M059J (cell line): ENCODE results near the gene SPTLC3. TPM values are rescaled to one million over a fixed set of nuclear protein-coding genes. Genes with fewer than 3 reads are reported as not detected.

Source experiments
- DNase-seq: peaks from one replicate; pipeline ENCODE4 v3.0.0-alpha.2; 2012; ENCODE audit warnings: low read depth
- total RNA-seq: library from RNA; depleted of rRNA; stranded (reverse); fragments of >200 nt; shearing (Covaris generic); gene quantifications from 2 replicates; pipeline ENCODE4 v1.2.3, GENCODE V29; 2014

SPTLC3 gene
- total RNA-seq, 1 experiment from 2014 or later, result 9.2 TPM

DNA sequence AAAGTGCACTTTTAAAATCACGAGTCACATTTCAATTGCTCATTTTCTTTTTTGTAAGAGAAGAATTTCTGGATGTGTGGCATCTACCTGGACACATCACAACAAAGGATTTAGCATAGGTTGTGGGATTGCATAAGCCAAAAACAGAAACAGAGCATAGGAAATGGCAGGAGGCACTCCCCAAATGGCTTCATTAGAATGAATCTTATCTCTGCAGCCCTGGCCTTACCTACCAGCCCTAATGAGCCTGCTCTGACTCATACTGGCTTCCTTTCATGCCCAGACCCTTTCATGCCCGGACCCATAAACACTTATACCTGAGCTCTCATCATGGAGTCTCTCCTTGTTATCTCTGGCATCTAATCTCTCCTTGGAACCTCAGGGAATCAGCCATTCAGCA lies 23.9 kb upstream of the SPTLC3 start:
- peak; percentile 45 for DNase-seq

DNA sequence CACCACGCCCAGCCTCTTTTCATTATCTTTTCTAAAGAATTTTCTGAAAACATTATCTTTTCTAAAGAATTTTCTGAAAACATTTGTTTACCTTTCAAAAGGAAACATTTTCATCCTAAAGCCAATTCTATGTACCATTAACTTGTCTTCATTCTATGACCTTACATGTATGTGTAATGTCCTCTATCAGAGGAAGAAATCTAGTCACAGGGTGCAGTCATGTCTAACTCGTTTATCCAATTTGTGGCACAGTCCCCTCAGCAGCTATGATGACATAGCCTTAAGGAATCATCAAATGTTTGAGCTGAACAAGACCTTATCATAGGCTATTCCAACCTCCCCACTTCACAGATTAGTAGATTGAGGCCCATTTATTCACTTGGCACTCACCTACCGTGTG lies 21.5 kb upstream of the SPTLC3 start:
- no peak for DNase-seq

DNA sequence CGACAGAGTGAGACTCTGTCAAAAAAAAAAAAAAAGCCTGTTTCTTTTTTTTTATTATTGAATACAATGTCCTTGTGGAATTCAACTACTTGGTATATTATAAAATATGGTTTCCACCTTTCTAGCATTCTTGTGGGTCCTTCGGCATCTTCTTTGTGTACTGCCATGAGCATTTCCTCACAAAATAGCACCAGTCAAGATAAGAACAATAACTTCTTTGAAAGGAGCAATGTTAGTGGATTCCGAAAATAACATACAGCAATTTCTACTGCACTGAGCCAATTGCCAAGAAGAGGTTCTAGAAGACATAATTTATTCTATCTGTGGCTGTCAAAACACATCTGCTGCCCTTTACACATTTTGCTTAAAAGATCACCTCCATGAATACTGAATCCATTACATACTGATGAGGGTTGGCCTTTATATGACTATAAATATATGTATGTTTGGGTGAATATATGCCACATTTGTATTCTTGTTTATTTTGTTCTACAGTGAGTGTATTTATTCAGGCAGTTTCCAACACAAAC lies 19.1 kb upstream of the SPTLC3 start:
- no peak for DNase-seq

DNA sequence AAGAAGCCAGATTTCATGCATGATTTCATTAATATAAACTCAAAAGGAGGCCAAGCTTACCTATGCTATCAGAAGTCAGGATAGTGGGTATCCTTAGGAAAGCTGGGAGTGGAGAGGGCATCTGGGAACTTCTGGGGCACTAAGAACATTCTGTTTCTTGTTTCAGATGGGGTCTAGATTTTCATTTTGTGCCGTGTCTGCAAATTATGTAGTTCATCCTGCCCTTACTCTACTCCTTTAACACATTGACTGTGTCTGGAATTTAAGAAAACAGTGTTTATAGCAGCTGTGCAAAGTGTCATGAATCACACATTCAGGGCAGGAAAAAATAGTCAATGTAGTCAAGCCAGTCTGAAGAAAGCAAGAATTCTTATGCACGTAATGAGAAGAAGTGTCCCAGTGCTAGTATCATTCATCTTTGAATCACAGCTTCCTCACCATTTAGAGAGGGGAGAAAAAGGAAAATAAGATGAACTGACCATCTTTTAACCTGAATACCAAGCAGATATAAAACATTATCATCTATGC lies 11.6 kb upstream of the SPTLC3 start:
- DNase-seq, result no peak

DNA sequence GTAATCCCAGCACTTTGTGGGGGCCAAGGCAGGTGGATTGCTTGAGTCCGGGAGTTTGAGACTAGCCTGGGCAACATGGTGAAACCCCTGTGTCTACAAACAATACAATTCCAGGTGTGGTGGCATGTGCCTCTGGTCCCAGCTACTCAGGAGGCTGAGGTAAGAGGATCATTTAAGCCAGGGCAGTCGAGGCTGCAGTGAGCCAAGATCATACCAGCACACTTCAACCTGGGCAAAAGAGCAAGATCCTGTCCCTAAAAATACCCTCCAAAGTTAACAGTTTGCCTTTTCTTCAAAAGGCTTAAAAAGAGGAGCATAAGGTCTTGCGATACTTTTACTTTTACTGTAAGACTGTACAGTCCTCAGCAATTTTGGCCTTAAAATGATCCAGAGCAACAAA lies 10.7 kb upstream of the SPTLC3 start:
- DNase-seq, result no peak

DNA sequence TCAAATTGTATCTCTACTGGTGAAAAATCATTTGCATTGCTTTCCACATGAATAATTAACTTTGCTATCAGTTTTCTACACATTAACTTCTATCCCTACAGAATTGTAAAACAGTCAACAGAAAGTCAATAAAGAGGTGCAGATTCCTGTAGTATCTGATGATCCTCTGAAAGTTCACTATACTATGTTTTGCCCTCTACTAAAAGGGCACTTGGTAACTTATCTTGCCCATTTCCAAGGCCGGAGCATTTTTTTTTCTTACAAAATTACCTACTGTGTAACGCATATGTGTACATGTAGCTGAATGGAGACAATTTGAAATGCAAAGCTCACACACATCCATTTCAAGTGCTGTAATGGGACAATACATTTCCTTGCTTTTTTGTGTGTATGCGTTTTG lies 9.6 kb upstream of the SPTLC3 start:
- no peak for DNase-seq

DNA sequence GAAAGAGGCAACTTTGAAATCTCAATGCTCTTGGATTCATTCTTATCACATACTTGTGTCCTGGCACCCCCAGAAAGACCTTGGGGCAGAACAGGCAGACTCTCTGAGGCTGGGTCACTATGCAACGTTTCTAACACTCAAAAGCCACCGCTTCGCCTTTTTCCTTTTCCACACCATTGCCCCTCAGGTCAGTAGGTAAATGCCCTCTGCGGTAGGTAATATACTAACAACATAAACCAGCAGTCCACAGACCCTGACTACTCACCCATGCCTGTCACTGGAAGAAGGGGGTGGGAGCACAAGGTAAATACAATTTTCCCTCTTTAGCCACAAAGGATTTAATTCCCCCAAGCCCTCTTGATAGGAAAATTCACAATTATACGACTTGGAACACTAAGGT lies 6.5 kb upstream of the SPTLC3 start:
- DNase-seq, result no peak

DNA sequence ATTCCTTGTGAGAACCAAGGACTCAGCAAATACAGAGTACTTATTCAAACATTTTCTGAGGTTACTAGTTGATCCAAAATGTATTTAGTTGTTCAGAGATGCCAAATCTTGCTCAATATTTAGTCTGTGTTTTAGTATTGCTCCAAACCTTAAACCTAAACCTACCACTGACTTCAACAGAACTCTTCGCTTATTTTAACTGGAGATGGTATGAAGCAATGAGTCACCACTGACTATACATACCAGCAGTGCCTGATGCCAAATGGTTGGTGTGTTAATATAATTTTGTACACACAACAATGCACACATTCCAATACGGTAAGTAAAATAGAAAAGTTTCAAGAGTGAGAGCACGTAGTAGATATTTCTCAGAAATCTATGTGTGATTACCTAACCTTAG lies 1.9 kb upstream of the SPTLC3 start:
- peak; percentile 17 for DNase-seq

DNA sequence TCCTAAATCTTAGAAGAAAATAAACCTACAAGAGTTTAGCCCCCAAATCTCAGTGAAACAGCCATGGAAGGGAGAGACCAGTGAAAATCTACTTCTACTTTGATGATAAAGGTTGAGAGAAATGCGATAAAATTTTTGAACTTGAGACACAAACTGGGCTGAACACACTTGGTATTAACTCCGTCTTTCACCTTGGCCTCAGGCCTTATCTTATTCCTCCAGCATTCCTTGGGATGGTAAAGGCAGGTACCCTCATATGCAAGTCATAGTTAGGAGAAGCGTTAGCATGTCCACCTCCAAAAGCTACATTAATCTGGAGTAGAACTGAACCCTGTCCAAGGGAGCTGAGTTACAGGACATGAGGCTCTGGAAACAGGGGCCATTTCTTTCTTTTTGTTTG lies 1.2 kb upstream of the SPTLC3 start:
- no peak for DNase-seq

DNA sequence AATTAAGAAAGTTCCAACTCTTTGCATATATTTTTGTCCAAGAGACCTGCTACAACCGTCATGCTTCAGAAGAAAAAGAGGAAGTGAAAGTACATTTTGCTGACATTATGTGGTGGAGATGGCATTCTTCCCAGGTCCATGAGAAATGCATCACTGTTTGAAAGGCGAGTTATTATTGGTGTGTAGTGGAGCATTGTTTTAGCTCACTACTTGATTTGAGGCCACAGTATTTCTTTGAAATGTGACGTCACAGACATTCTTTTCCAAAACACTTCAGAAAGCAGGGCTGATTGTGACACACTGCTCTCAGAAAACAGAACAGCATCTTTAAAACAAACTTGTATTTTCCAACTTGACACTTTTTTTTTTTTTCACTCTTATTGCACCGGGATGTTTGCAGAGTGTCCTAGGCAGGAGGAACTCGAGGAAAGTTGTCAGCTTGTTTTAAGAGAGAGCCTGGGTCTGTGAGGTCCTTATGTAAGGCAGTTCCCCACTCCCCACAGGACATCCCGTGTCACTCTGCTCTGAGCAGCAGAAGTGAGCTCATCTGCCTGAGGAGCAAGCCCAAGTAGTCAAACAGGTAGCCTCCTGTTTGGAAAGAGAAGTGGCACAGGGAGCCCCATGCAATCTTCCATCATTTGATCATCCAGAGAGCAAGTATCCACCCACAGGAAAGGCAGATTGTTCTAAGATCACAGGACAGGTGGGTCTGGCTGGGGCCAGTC lies 1.1 kb downstream of the SPTLC3 start:
- DNase-seq, result peak; percentile 97

DNA sequence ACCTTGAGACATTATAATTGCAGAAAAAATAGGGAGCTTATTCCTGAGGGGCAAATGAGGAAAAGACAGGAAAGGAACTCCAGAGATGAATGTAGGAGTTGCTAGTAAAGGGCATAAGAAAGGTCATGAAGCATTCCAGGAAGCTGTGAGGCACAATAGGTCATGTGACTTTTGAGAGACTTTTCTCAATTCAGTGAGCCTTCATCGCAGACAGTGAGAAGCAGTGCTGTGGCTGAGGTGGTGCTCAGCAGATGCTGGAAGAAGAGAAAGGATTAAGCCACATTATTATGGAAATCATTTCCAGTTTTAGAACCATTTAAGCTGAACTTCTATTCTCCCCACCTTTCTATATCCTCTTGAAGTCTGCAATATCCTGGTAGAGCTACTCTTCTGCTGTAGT lies 4.1 kb downstream of the SPTLC3 start:
- peak; percentile 17 for DNase-seq

DNA sequence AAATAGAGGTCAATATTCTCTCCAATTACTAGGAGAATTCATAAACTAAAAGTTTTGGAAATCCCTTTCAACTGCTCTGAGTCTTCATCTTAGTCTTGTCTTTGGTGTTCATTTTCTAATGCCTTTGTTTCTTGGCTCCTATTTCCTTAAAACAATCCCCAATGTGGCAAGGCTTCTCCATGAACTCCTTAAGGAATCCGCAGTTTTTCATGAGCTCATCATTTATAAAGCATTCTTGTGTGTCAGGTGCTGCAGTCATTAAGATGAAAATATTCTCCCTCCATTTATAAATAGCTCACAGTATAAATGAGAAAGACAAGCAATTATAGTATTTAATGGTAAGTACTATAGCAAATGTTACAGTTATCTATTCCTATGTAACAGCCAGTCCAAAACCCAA lies 4.6 kb downstream of the SPTLC3 start:
- DNase-seq, result no peak

DNA sequence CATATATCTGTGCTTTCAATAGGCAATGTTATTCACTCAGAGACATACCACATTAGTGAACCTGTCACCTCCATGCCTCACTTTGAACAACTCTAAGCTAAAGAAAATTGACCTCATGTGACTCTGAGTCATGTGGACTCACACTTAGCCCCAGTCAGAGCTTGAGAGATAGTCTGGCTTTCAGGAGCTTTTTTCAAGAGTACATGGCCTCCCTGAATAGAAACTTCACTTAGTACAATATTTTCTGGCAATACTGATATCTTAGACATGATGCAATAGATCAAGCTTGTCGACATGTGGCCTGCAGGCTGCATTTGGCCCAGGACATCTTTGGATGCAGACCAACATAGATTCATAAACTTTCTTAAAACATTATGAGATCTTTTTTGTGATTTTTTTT lies 8.5 kb downstream of the SPTLC3 start:
- peak; percentile 38 for DNase-seq

DNA sequence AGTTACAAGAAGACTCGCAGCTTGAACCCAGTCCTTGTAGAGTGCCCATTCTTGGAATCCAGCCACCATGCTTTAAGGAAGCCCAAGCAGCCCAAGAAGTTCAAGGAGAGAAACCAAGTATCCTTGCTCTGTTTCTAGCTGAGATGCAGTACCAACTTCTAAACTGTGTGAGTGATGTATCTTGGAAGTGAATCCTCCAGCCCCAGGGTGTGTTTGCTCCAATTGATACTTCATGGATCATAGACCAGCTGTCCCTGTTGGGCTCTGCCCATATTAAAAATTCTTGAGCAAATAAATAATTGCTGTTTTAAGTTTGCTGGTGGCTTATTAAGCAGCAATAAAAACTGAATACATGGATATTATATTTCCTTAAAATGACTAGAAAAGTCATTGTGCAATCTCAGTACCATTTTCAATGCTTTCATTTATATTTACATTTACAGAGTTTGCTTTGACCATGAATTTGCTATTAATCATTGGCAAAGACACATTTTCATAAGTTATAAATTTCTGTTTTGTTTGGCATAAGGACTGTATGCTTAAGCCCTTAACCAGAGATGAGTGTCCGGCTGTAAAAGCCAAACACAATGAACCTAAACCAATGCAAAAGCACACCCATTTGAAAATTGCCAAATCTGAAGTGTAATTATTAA lies 9.2 kb downstream of the SPTLC3 start:
- DNase-seq, result no peak

DNA sequence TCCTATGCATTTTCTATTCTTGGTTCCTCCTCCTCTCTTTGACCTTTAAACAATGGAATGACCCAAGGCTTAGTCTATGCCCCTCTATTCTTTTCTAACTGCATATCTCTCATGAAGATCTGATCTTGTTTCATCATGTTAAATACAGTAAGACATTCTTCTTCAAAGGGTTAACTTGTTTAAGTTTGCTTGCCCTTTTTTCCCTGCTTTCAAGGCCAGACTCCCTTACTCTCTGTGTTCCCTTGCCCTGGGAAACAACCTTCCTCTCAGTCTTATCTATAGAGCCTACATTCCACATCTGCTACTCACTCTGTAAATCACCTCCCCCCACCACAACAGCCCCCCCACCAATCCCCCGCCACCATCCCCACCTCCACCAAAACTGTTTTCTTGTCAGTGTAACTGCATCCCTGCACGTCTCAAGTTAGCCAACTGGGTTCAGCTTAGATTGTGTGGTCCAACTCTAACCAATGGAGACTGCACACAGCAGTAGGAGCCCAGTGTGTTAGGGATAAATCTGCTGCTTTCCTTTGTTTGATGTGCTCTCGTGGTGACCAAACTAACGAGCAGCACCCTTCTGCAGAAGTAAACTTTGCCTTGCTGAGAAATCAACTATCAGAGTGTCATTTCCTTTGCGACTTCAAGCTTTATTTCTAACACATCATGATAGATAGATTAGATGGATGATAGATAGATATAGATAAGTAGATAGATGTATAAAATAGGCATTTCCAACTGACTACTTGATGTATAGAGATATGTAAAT lies 12.6 kb downstream of the SPTLC3 start:
- DNase-seq, result peak; percentile 12

DNA sequence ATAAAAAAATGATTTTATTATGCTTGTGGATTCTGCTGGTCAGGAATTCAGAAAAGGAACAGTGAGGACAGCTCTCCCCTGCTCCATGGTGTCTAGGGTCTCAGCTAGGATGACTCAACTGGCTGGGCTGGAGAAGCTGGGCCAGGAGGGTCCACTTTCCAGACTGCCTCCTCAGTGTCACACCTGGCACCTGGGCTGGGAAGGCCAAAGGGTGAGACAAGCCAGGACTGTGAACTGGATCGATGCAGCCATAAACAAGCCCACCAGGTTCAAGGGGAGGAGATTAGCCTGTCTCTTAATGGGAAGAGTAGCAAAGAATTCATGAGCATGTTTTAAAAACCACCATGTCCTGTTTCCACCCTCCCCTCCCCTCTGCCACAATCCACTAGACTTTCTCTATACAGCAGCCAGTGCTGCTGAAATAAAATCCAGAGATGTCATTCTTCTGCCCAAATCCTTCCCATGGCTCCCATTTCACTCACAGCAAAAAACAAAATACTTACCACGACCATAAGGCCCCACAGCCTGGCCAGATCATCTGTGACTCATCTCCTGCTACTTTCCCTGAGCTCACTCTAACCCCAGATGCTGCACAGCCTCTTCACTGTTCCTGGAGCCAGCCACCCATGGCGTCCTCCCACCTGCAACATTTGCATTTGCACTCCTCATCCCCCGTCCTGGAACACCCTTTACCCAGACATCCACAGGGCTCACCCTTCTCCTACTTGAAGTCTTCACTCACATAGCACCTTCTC lies 13.8 kb downstream of the SPTLC3 start:
- DNase-seq, result peak; percentile 79

DNA sequence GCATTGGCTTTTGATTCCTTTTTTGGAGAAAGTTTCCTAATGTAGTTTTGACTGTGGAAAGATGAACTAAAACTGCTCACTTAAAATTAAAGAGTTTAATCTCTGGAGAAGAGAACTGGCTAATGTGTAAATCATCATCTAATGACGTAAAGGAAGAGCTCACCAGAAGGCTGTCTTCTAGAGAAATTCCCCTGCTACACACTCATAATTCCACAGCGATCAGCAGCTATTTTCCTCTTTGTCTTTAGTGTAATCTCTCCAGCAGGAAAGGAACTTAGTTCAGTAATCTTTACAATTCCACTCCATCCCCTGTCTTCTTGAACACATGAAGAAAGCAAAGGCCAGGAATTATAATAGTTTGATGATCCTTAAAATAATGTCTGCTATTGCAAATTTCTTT lies 15.8 kb downstream of the SPTLC3 start:
- DNase-seq, result no peak

DNA sequence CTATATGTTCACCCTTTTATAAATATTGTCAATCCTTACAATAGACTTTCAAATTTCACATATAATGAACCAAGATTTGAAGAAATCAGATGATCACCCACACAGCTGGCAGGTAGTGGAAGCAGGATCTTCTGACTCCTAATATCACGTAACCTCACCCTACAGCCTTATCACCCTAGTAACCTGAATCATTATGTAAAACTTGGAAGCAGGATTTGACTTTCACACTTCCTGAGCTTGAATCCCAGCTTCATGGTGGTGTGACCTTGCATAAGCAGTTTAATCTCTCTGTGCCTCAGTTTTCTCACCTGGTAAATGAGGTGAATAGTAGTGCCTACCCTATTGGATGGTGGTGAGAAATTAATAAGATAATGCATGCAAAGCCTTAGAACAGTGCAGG lies 16.4 kb downstream of the SPTLC3 start:
- DNase-seq, result no peak

DNA sequence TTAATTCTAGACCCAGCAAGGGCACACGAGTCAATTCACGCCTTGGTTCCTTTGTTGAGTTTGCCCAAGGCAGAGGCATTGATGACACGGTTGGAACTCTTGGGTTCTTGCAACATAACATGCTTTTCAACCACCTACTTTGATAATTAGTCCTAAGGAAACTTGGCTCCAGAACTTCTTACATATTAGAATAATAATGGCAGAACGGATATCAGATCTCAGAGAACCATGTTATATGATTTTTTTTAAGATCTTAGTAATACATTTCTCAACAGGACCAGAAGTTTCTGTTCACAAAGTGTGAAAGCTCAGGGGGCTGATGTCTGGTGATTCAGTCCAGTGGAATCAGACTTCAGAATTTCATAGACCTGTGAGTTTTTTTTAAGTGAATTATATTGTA lies 19.2 kb downstream of the SPTLC3 start:
- DNase-seq, result peak; percentile 36

DNA sequence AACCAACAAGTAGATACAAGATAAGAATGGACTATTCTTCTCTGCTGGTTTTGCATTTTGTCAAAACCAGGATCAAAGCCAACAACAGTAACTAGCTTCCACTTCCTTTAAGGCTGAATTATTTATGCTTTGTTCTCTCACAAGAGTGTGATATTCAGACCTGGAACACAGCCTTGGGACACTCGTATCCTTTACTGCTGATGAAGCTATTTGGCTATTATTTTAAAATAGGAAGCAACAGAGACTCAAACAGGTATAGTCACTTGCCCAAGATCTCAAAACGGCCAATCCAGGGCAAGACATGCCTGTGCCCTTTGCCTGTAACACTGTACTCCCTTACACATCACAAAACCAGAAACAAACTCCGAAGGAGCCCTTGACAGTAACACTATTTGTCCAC lies 19.9 kb downstream of the SPTLC3 start:
- DNase-seq, result peak; percentile 47

DNA sequence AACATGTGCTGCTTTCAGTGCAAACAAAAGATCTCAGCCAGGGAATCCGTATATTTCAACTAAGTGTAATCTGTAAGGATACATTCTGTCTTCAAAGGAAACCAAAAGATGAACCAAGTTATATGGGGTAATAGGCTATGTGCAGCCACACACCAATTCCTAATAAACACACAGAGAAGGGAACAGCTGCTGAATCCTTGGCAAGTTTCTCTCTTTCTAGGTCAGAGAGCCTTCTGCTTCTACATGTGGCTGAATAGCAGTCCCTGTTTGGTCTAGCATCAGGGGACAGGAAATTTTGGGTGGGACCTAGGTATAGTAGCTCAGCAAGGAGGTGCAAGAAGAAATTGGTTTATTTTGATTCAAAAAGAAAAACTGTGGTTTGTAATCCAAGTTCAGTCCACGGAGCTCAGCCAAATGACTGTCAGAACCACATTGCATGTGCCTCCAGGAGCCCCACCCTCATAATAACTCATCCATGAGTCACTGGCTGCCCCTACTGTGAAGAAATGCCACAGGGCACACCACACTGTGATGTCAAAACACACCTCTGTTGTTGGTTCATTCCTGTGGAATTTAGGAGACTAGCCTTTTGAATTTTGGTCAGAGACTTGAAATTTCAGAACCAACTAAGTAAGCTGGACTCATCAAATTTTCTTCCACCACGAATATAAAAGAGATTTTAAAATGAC lies 21.1 kb downstream of the SPTLC3 start:
- DNase-seq, result peak; percentile 99
